Lower leg skin (tissue), 3 donors: Measurements from ENCODE around the gene B3GNT9.

Source experiments
- POLR2A ChIP-seq, 2 donors: fragments of 450-650 bp; IDR thresholded peaks; one replicate each; pipeline ENCODE4 v1.6.1; 2016 to 2017; ENCODE audit warnings: antibody characterized with exemption in 2 of 2, mild to moderate bottlenecking in 1 of 2, moderate library complexity in 1 of 2
- TF ChIP-seq, protein P1 (sequence below), 3 donors: fragments of 450-650 bp; IDR thresholded peaks; one replicate each; pipeline ENCODE4 v1.5.1; 2016; ENCODE audit warnings: antibody characterized with exemption in 3 of 3, mild to moderate bottlenecking in 3 of 3, moderate library complexity in 2 of 3

DNA sequence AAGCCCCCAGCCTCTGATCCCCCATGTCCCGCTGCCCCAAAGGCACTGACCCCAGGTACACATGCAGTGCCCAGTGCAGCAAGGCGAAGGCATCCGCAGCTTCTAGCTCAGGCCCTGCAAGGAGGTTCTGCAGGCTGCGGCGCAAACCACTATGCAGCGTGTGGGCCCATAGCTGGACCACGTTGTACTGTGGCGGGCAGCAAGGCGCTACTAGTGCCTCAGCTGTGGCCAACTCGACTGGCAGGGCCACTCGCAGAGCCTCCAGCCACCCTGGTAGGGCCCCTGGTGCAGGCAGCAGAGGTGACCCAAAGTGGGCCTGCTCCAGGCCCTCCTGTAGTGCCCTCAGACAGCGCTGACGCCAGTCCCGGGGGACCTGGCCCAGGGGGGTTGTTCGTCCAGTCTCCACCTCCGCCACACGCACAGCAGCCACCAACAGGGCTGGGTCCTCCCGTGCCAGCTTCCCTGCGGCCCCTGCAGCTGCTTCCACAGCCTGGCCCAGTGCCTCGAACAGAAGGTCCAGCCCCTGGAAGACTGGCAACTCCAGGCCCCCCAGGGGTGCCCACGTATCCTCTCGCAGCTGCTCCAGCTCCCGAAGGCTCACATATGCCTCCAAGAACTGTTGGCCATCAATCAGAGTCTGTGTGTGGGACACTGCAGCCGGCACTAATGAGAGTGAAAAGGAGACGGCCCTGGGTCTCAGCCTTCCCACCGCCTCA, 36.5 kb upstream of the B3GNT9 start:
- TF ChIP-seq, protein P1, sequence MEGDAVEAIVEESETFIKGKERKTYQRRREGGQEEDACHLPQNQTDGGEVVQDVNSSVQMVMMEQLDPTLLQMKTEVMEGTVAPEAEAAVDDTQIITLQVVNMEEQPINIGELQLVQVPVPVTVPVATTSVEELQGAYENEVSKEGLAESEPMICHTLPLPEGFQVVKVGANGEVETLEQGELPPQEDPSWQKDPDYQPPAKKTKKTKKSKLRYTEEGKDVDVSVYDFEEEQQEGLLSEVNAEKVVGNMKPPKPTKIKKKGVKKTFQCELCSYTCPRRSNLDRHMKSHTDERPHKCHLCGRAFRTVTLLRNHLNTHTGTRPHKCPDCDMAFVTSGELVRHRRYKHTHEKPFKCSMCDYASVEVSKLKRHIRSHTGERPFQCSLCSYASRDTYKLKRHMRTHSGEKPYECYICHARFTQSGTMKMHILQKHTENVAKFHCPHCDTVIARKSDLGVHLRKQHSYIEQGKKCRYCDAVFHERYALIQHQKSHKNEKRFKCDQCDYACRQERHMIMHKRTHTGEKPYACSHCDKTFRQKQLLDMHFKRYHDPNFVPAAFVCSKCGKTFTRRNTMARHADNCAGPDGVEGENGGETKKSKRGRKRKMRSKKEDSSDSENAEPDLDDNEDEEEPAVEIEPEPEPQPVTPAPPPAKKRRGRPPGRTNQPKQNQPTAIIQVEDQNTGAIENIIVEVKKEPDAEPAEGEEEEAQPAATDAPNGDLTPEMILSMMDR (IDR thresholded peaks at IDR 0.05): no peak
- no peak for TF ChIP-seq POLR2A (IDR thresholded peaks at IDR 0.05)
